C4-2B (cell line): ENCODE data around the gene SNRNP70.

Experiments
- ZFX ChIP-seq: fragments of 450-650 bp; IDR thresholded peaks from 2 replicates; pipeline ENCODE4 v1.6.1; 2017
- TF ChIP-seq, protein P1 (sequence below): fragments of 450-650 bp; conservative IDR thresholded peaks from 2 replicates; pipeline ENCODE4 v1.5.1; 2017; ENCODE audit warnings: mild to moderate bottlenecking

DNA sequence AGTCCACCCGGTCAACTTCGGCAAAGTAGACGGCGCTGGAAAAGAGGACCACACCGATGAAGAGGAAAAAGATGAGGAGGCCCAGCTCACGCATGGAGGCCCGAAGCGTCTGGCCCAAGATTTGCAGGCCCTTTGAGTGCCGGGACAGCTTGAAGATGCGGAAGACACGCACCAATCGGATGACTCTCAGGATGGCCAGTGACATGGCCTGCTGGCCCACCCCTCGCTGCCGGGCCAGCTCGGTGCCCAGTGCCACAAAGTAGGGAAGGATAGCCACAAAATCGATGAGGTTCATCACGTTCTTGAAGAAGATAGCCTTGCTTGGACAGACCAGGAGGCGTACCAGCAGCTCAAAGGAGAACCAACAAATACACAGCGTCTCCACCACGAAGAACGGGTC lies 14.8 kb upstream of the SNRNP70 start:
- TF ChIP-seq, protein P1, sequence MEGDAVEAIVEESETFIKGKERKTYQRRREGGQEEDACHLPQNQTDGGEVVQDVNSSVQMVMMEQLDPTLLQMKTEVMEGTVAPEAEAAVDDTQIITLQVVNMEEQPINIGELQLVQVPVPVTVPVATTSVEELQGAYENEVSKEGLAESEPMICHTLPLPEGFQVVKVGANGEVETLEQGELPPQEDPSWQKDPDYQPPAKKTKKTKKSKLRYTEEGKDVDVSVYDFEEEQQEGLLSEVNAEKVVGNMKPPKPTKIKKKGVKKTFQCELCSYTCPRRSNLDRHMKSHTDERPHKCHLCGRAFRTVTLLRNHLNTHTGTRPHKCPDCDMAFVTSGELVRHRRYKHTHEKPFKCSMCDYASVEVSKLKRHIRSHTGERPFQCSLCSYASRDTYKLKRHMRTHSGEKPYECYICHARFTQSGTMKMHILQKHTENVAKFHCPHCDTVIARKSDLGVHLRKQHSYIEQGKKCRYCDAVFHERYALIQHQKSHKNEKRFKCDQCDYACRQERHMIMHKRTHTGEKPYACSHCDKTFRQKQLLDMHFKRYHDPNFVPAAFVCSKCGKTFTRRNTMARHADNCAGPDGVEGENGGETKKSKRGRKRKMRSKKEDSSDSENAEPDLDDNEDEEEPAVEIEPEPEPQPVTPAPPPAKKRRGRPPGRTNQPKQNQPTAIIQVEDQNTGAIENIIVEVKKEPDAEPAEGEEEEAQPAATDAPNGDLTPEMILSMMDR, result no peak
- no peak for TF ChIP-seq ZFX
